ENCODE data around the gene SLC25A41.
A peak's percentile ranks its signal among the peaks of the same experiment; 100 is the strongest.
"Not testable (repeated sequence)": the region's sequence is repeated elsewhere in the genome, so short reads cannot be mapped to it uniquely, and the experiment has no call there.

Gene SLC25A41

GRCh38 chr19:6412061-6412446 lies 21.5 kb downstream of the SLC25A41 start:
- no peak for DNase-seq (ENCODE audit: low read depth in 2 of 2)

DNA sequence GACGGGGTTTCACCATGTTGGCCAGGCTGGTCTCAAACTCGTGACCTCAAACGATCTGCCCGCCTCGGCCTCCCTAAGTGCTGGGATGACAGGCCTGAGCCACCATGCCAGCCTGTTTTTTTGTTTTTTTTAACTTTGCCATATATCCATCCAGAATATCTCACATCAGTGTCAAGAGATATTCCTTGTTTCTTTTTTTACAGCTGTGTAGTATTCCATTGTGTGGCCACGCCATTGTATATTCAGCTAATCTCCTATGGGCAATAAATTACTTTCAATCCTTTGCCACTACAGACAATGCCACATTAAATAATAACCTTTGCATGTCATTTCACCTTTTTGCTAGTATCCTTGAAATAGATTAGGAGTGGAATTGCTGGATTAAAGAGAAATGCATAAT lies 24.2 kb downstream of the SLC25A41 start:
- DNase-seq (ENCODE audit: low read depth in 2 of 2): no peak

DNA sequence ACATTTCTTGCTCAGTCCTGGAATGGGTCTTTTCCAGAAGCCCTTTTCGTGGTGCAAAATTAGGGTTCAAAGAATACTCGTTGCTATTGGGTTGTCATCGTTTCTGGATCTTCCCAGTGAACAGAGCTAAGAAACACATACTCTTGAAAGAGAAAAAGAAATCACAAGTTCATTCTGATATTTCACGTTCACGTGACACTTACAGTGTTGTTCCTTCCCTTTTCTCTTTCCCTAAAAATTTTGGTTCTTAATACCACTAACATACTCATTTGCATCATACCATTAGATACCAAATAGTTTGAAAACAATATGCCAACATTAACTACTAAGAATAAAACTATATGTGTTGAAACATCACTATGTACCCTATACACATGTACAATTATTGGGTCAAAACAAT lies 27.2 kb downstream of the SLC25A41 start:
- no peak for DNase-seq (ENCODE audit: low read depth in 2 of 2)

GRCh38 chr19:6402837-6403608 lies 30.5 kb downstream of the SLC25A41 start:
- DNase-seq (ENCODE audit: low read depth in 2 of 2): no peak

DNA sequence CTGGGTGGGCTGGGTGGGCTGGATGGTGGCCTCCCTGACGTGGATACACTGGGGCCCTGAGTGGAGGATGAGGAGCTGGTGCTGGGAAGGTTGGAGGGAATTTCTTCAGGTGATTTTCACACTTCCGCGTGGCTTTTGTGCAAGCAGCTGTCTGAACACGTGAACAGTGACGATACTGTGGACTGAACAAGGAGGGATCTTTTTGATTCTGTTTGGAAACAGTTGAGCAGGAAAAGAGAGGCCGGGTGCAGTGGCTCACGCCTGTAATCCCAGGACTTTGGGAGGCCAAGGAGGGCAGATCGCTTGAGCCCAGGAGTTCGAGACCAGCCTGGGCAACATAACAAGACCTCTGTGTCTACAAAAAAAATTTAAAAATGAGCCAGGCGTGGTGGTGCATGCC lies 31.5 kb downstream of the SLC25A41 start:
- no peak for DNase-seq (ENCODE audit: low read depth in 2 of 2)

GRCh38 chr19:6400062-6400944 lies 33.3 kb downstream of the SLC25A41 start:
- DNase-seq (ENCODE audit: low read depth in 2 of 2): not testable (repeated sequence)

GRCh38 chr19:6396305-6396704 lies 37.3 kb downstream of the SLC25A41 start:
- DNase-seq (ENCODE audit: low read depth in 2 of 2): no peak

GRCh38 chr19:6394831-6395230 lies 38.7 kb downstream of the SLC25A41 start:
- DNase-seq (ENCODE audit: low read depth in 2 of 2): no peak

DNA sequence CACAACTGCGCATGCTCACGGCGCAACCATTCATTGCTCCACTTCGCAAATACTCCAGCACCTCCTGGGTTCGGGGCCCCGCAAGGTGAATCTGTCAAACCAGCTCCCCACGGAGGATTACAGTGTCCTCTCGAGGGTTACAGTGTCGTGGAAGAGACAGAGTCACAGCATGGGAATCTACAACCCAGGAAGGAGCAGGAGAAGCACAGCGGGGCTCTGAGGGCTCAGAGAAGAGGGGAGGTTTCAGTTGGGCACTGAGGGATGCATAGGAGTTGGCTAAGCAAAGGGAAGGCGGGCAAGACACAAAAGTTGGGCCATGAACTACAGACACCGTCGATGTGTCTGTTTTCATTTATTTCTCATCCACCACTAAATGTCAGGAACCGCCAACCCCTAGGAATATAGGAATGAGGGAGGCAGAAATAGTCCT lies 39.6 kb downstream of the SLC25A41 start:
- peak; percentile 33 to 54 for DNase-seq (ENCODE audit: low read depth in 2 of 2)

GRCh38 chr19:6393074-6393982 lies 40.2 kb downstream of the SLC25A41 start, which contains the start of gene GTF2F1:
GTF2F1 (minus strand) TSS chr19:6393164; CDS start chr19:6392995, 169 bp downstream.
- peak; percentile 85 to 91 for DNase-seq (ENCODE audit: low read depth in 2 of 2)

GRCh38 chr19:6392221-6393073 lies 41.1 kb downstream of the SLC25A41 start:
- DNase-seq (ENCODE audit: low read depth in 2 of 2): no peak

GRCh38 chr19:6387372-6387771 lies 46.2 kb downstream of the SLC25A41 start:
- DNase-seq (ENCODE audit: low read depth in 2 of 2): no peak

GRCh38 chr19:6384381-6384780 lies 49.2 kb downstream of the SLC25A41 start:
- DNase-seq (ENCODE audit: low read depth in 2 of 2): no peak

DNA sequence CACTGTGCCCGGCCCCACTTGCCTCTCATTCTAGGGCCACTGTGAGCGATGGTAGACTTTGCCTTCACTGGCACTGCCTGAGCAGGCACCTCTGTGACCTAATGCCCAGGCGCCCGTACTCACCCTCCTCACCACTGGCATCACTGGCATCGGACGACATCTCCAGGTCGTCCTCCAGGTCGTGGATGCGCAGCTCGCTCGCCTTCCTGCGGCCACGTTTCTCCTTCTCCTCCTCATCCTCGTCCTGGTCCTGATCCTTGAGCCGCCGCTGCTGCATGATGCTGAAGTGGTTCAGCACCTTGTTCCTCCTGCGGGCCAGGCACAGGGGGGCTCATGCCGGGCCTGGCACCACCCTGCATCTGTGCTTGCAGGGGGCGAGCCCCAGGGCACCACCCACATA lies 50.4 kb downstream of the SLC25A41 start:
- DNase-seq (ENCODE audit: low read depth in 2 of 2): no peak

DNA sequence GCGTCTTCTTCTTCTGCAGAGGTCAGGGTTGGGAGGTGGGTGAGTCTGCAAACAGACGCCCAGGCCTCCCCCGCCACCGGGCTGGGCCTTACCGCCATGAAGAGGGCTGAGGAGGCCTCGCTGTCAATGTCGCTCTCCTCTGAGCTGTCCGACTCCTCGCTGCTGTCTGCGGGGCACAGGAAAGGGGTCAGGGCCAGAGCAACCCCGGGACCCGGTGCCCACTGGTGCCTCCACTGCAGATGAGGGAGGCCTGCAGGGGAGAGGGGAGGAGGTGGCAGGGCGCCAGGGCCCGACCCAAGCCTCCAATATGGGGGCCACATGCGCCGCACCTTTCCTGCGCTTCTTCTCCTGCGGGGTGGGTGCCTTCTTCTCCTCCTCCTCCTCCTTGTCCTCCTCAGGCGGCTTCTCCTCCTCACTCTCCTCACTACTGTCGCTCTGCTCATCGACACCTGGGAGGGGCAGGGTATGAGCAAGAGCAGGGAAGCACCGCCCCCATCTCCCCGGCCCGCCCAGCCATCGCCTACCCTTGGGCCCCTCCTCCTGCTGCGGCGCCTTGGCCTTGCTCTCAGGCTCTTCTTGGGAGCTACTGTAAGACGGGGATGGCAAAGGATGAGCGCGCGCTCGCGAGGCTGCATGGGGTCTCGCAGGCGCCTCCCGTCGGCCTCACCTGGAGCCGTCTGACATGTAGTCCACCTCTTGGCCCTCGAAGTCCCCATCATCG lies 52.4 kb downstream of the SLC25A41 start:
- DNase-seq (ENCODE audit: low read depth in 2 of 2): no peak

- DNase-seq (ENCODE audit: low read depth in 2 of 2): no peak
Observed at GRCh38 chr19:6379744-6380143, 53.8 kb downstream of the SLC25A41 start.

GRCh38 chr19:6378486-6378885 lies 55.1 kb downstream of the SLC25A41 start:
- DNase-seq (ENCODE audit: low read depth in 2 of 2): no peak

- no peak for DNase-seq (ENCODE audit: low read depth in 2 of 2)
Observed at GRCh38 chr19:6378041-6378440, 55.5 kb downstream of the SLC25A41 start.

DNA sequence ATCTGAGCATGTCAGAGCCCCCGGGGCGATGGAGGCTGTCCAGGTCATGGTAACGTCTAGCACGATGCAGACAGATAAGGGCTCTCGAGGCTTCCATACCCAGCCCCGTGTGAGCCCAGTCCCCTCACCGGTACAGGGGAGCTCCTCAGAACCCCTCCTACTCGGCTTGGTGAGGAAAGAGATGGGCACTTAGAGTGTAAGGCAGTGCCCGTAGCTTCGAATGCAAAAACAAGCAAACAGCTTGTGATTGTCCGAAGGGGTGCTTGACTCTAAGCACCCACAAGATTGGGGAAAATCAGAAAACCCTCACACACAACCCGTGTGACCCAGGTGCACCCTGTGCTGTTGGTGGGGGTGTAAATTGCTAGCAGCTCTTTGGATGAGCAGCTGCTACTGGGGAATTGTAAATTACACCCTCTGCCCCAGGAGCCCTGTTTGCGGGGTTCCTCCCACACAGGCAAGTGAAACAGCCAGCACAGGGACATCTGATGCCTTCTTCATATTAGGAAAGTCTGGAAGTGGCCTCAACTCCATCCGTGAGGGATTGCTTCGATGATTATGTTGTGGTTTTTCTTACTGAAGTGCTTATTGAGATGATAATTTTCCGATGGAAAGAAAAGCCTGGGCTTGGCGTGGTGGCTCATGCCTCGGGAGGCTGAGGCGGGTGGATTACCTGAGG lies 56.9 kb downstream of the SLC25A41 start:
- DNase-seq (ENCODE audit: low read depth in 2 of 2): no peak
